ENCODE data around the gene KCNQ1.

- no peak for TF ChIP-seq RBFOX2 (IDR thresholded peaks at IDR 0.05; ENCODE audit: low read depth, low read length)
- no peak for TF ChIP-seq BRD4 (IDR thresholded peaks at IDR 0.05)
- no peak for TF ChIP-seq KDM1A (IDR thresholded peaks at IDR 0.05)
- TF ChIP-seq EZH2 (IDR thresholded peaks at IDR 0.05; ENCODE audit: borderline replicate concordance, low read depth, low read length) = no peak
- TF ChIP-seq, protein P1, sequence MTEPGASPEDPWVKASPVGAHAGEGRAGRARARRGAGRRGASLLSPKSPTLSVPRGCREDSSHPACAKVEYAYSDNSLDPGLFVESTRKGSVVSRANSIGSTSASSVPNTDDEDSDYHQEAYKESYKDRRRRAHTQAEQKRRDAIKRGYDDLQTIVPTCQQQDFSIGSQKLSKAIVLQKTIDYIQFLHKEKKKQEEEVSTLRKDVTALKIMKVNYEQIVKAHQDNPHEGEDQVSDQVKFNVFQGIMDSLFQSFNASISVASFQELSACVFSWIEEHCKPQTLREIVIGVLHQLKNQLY (CRISPR knock-in tag; conservative IDR thresholded peaks at IDR 0.05) = no peak
- TF ChIP-seq, protein P2, sequence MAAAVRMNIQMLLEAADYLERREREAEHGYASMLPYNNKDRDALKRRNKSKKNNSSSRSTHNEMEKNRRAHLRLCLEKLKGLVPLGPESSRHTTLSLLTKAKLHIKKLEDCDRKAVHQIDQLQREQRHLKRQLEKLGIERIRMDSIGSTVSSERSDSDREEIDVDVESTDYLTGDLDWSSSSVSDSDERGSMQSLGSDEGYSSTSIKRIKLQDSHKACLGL (CRISPR knock-in tag; IDR thresholded peaks at IDR 0.05; ENCODE audit: borderline replicate concordance, poor library complexity, severe bottlenecking) = no peak
- TF ChIP-seq PPARD (CRISPR knock-in tag; IDR thresholded peaks at IDR 0.05) = no peak
- no peak for TF ChIP-seq NR2C2 (CRISPR knock-in tag; IDR thresholded peaks at IDR 0.05)
- no peak for TF ChIP-seq NR2C2 (tag; IDR thresholded peaks at IDR 0.05)
- TF ChIP-seq, protein P3, sequence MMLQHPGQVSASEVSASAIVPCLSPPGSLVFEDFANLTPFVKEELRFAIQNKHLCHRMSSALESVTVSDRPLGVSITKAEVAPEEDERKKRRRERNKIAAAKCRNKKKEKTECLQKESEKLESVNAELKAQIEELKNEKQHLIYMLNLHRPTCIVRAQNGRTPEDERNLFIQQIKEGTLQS (IDR thresholded peaks at IDR 0.05) = no peak
- TF ChIP-seq, protein P3 (CRISPR knock-in tag; conservative IDR thresholded peaks at IDR 0.05) = no peak
- TF ChIP-seq GABPA (tag; conservative IDR thresholded peaks at IDR 0.05; ENCODE audit: low read depth) = no peak
- no peak for TF ChIP-seq ADNP (tag; IDR thresholded peaks at IDR 0.05)
These were observed 391.7 kb downstream of the KCNQ1 start for GRCh38 chr11:2836315-2837095.
